RWPE1 (cell line): ENCODE measurements around the gene IFFO2.

ENCODE experiments used
- CTCF ChIA-PET: fragments of 350-600 bp; sonication (Branson Sonifier 250); formaldehyde crosslinking; extraction: SDS; loops from one replicate; lab custom pipeline; 2021; lab: Yijun Ruan, JAX
- POLR2A ChIA-PET: fragments of 400-600 bp; formaldehyde crosslinking; extraction: SDS; loops from one replicate; lab custom pipeline; 2020; ENCODE audit warnings: antibody characterized with exemption; ENCODE audit not compliant: low non-redundant PET; lab: Yijun Ruan, JAX
- DNase-seq: peaks from one replicate; pipeline ENCODE4 v3.0.0; 2012; ENCODE audit warnings: low spot score
- H3K27ac ChIP-seq: fragments of 450-650 bp; 2 replicates; pipeline ENCODE4 v1.5.1; 2017
- CTCF ChIP-seq: fragments of 450-650 bp; conservative IDR thresholded peaks from 2 replicates; pipeline ENCODE4 v1.5.1; 2017; ENCODE audit warnings: low read depth, mild to moderate bottlenecking

The IFFO2 gene

GRCh38 chr1:18917071-18917799 is 39.2 kb downstream of the IFFO2 start:
- no peak for DNase-seq
- CTCF ChIA-PET, result no interaction called here
- POLR2A ChIA-PET, result no interaction called here

GRCh38 chr1:18915341-18915740 is 41.1 kb downstream of the IFFO2 start:
- no peak for TF ChIP-seq CTCF
- ChIA-PET POLR2A (no interaction called here), CTCF (interaction anchor here (0.6 kb wide), 1 partner anchor 38 kb away, joined by 4 read pairs; no protein-coding TSS in a partner anchor)
- no peak for DNase-seq
- peak overlapping the region; percentile 66 for H3K27ac ChIP-seq

More at GRCh38 chr1:18917071-18917799, 39.2 kb downstream of the IFFO2 start:
- H3K27ac ChIP-seq, result peak overlapping the region; percentile 66
- TF ChIP-seq CTCF, result no peak

GRCh38 chr1:18913065-18913835 is 43.2 kb downstream of the IFFO2 start:
- POLR2A ChIA-PET, result no interaction called here
- H3K27ac ChIP-seq, result peak overlapping the region; percentile 66
- peak; percentile 88 for TF ChIP-seq CTCF
- CTCF ChIA-PET, result interaction anchor here (0.5 to 2.0 kb wide), 13 partner anchors 10 to 210 kb away, joined by 3 to 21 read pairs (median 3); partner anchors contain the start of gene ALDH4A1
- peak; percentile 82 for DNase-seq

- ChIA-PET CTCF (interaction anchor here (0.9 to 2.0 kb wide), 6 partner anchors 9 to 189 kb away, joined by 3 to 21 read pairs (median 6); partner anchors contain the start of gene ALDH4A1), POLR2A (no interaction called here)
- peak overlapping the region; percentile 66 for H3K27ac ChIP-seq
- DNase-seq, result no peak
- no peak for TF ChIP-seq CTCF
Measured at GRCh38 chr1:18912550-18912949, 43.9 kb downstream of the IFFO2 start.

GRCh38 chr1:18908911-18909771 is 47.3 kb downstream of the IFFO2 start:
- TF ChIP-seq CTCF, result no peak
- ChIA-PET CTCF (interaction anchor here (0.7 to 1.5 kb wide), 4 partner anchors 25 to 312 kb away, joined by 3 to 4 read pairs (median 3); no protein-coding TSS in a partner anchor), POLR2A (no interaction called here)
- peak overlapping the region; percentile 68 for H3K27ac ChIP-seq
- DNase-seq, result no peak
